Ishikawa (cell line): Measurements from ENCODE around the gene CTSS.

ENCODE experiments used
- CEBPB ChIP-seq: IDR thresholded peaks from 2 replicates; pipeline ENCODE4 v1.6.1; 2012
- CREB1 ChIP-seq: IDR thresholded peaks from 2 replicates; pipeline ENCODE4 v1.6.1; 2012; ENCODE audit warnings: low read depth
- EGR1 ChIP-seq: IDR thresholded peaks from 2 replicates; pipeline ENCODE4 v1.6.1; 2012
- EP300 ChIP-seq: IDR thresholded peaks from 2 replicates; pipeline ENCODE4 v1.6.1; 2012; ENCODE audit warnings: borderline replicate concordance
- FOXM1 ChIP-seq: IDR thresholded peaks from 2 replicates; pipeline ENCODE4 v1.6.1; 2012; ENCODE audit warnings: low read depth, borderline replicate concordance
- MAX ChIP-seq: IDR thresholded peaks from 2 replicates; pipeline ENCODE4 v1.6.1; 2012
- NFIC ChIP-seq: IDR thresholded peaks from 2 replicates; pipeline ENCODE4 v1.6.1; 2012
- RAD21 ChIP-seq: IDR thresholded peaks from 2 replicates; pipeline ENCODE4 v1.6.1; 2012; ENCODE audit warnings: low read depth
- REST ChIP-seq: IDR thresholded peaks from 2 replicates; pipeline ENCODE4 v1.6.1; 2012; ENCODE audit warnings: low read depth, mild to moderate bottlenecking
- TAF1 ChIP-seq: IDR thresholded peaks from 2 replicates; pipeline ENCODE4 v1.6.1; 2012; ENCODE audit warnings: low read depth, mild to moderate bottlenecking
- TCF12 ChIP-seq: IDR thresholded peaks from 2 replicates; pipeline ENCODE4 v1.6.1; 2012; ENCODE audit warnings: low read depth
- TEAD4 ChIP-seq: IDR thresholded peaks from 2 replicates; pipeline ENCODE4 v1.6.1; 2012
- USF1 ChIP-seq: IDR thresholded peaks from 2 replicates; pipeline ENCODE4 v1.6.1; 2012
- YY1 ChIP-seq: IDR thresholded peaks from 2 replicates; pipeline ENCODE4 v1.6.1; 2012; ENCODE audit warnings: low read depth
- ZBTB7A ChIP-seq: IDR thresholded peaks from 2 replicates; pipeline ENCODE4 v1.6.1; 2012; ENCODE audit warnings: low read depth

CTSS gene

GRCh38 chr1:150808846-150809245, 43.3 kb upstream of the CTSS start:
- TF ChIP-seq RAD21, result no peak
- TF ChIP-seq MAX, result no peak
- TF ChIP-seq EGR1, result no peak
- TF ChIP-seq CEBPB, result no peak
- TF ChIP-seq YY1, result no peak
- no peak for TF ChIP-seq NFIC
- TF ChIP-seq USF1, result no peak
- TF ChIP-seq FOXM1, result no peak
- no peak for TF ChIP-seq EP300
- TF ChIP-seq TAF1, result no peak
- TF ChIP-seq ZBTB7A, result no peak
- TF ChIP-seq TEAD4, result no peak
- no peak for TF ChIP-seq CREB1
- TF ChIP-seq TCF12, result no peak
- TF ChIP-seq REST, result no peak

GRCh38 chr1:150808121-150808520, 42.5 kb upstream of the CTSS start, which contains the start of gene CTSK:
Gene CTSK (minus strand): TSS chr1:150808260. CDS start chr1:150806805, 1,455 bp downstream.
- TF ChIP-seq CREB1, result no peak
- no peak for TF ChIP-seq FOXM1
- no peak for TF ChIP-seq EGR1
- no peak for TF ChIP-seq REST
- TF ChIP-seq TCF12, result no peak
- TF ChIP-seq ZBTB7A, result no peak

- TF ChIP-seq CEBPB, result no peak
- no peak for TF ChIP-seq USF1
- TF ChIP-seq YY1, result no peak
- TF ChIP-seq MAX, result no peak
Measured at GRCh38 chr1:150807249-150808023, 41.9 kb upstream of the CTSS start.

GRCh38 chr1:150805899-150806298, 40.3 kb upstream of the CTSS start:
- TF ChIP-seq TAF1, result no peak
- TF ChIP-seq CREB1, result no peak
- TF ChIP-seq TCF12, result no peak
- no peak for TF ChIP-seq REST
- TF ChIP-seq CEBPB, result no peak
- TF ChIP-seq USF1, result no peak
